SK-N-SH (cell line): ENCODE results near the gene PHF14. TPM values are rescaled to one million over a fixed set of nuclear protein-coding genes. Genes with fewer than 3 reads are reported as not detected.

Source experiments
- CTCF ChIA-PET: fragments of 300-600, 350-600 bp; formaldehyde crosslinking; extraction: SDS; loops from one replicate; lab custom pipeline; 2021; lab: Yijun Ruan, JAX
- POLR2A ChIA-PET: fragments of 350-600 bp; sonication (Branson Sonifier 250); formaldehyde crosslinking; extraction: SDS; loops from one replicate; lab custom pipeline; 2020; ENCODE audit warnings: antibody characterized with exemption, inconsistent platforms; lab: Yijun Ruan, JAX
- DNase-seq: peaks from one replicate; pipeline ENCODE4 v3.0.0; 2012
- H2AFZ ChIP-seq: fragments of 200-600 bp; sonication (generic); 2 replicates; pipeline ENCODE4 v1.8.1; 2016; ENCODE audit warnings: antibody characterized with exemption, mild to moderate bottlenecking, low read depth
- H3F3A ChIP-seq: fragments of 200-600 bp; sonication (generic); replicated peaks from 2 replicates; pipeline ENCODE3; 2016; ENCODE audit warnings: antibody characterized with exemption, mild to moderate bottlenecking; ENCODE audit not compliant: insufficient read depth
- H3K27ac ChIP-seq, 2 experiments: fragments of 200-500 bp in 1 of 2; fragments of 200-600 bp in 1 of 2; sonication (Bioruptor generic) in 1 of 2; sonication (generic), shearing (Covaris generic) in 1 of 2; 2 replicates each; pipeline versions ENCODE4 v1.5.1 to v1.6.1; 2014 to 2016; ENCODE audit warnings: low read depth in 2 of 2, inconsistent platforms in 1 of 2, low read length in 1 of 2, mild to moderate bottlenecking in 1 of 2, mixed read lengths in 1 of 2
- H3K27me3 ChIP-seq: fragments of 200-600 bp; sonication (generic), shearing (Covaris generic); 2 replicates; pipeline ENCODE4 v1.6.1; 2016; ENCODE audit warnings: mixed run types; ENCODE audit not compliant: insufficient read depth
- H3K36me3 ChIP-seq, 2 experiments: fragments of 200-500 bp in 1 of 2; fragments of 200-600 bp in 1 of 2; sonication (Bioruptor generic) in 1 of 2; sonication (generic) in 1 of 2; replicated peaks in 1 of 2; 2 replicates each; pipeline versions ENCODE3 to v1.5.1; 2014 to 2016; ENCODE audit warnings: low read length in 1 of 2, mild to moderate bottlenecking in 1 of 2; ENCODE audit not compliant: insufficient read depth in 2 of 2, control insufficient read depth in 1 of 2
- H3K4me1 ChIP-seq, 2 experiments: fragments of 200-500 bp in 1 of 2; fragments of 200-600 bp in 1 of 2; sonication (Bioruptor generic) in 1 of 2; sonication (generic), shearing (Covaris generic) in 1 of 2; 2 replicates each; pipeline versions ENCODE4 v1.5.1 to v1.6.1; 2014 to 2016; ENCODE audit warnings: low read depth in 1 of 2, low read length in 1 of 2, mixed run types in 1 of 2; ENCODE audit not compliant: insufficient read depth in 2 of 2, control insufficient read depth in 1 of 2
- H3K4me2 ChIP-seq: fragments of 200-600 bp; sonication (generic), shearing (Covaris generic); 2 replicates; pipeline ENCODE4 v1.6.1; 2017; ENCODE audit warnings: mixed run types
- H3K4me3 ChIP-seq, 2 experiments: fragments of 200-500 bp in 1 of 2; fragments of 200-600 bp in 1 of 2; sonication (Bioruptor generic) in 1 of 2; sonication (generic), shearing (Covaris generic) in 1 of 2; 2 replicates each; pipeline versions ENCODE4 v1.5.1 to v1.8.1; 2014 to 2016; ENCODE audit warnings: low read depth in 2 of 2, inconsistent platforms in 1 of 2, low read length in 1 of 2, mild to moderate bottlenecking in 1 of 2, mixed read lengths in 1 of 2, moderate library complexity in 1 of 2
- H3K79me2 ChIP-seq: fragments of 200-600 bp; sonication (generic); 2 replicates; pipeline ENCODE4 v1.8.1; 2017; ENCODE audit warnings: mild to moderate bottlenecking; ENCODE audit not compliant: insufficient read depth
- H3K9ac ChIP-seq: fragments of 200-600 bp; sonication (generic); 2 replicates; pipeline ENCODE4 v1.6.1; 2017; ENCODE audit warnings: mixed run types
- H3K9me2 ChIP-seq: fragments of 200-600 bp; sonication (generic); 2 replicates; pipeline ENCODE4 v1.6.1; 2017; ENCODE audit warnings: mixed run types
- H3K9me3 ChIP-seq: fragments of 200-600 bp; sonication (generic); 2 replicates; pipeline ENCODE4 v1.6.1; 2017; ENCODE audit warnings: mixed run types, mild to moderate bottlenecking, moderate library complexity
- H4K20me1 ChIP-seq: fragments of 200-600 bp; sonication (generic); 2 replicates; pipeline ENCODE4 v1.6.1; 2017; ENCODE audit warnings: mild to moderate bottlenecking, mixed run types; ENCODE audit not compliant: insufficient read depth
- FOSL2 ChIP-seq: IDR thresholded peaks from 2 replicates; pipeline ENCODE4 v1.4.0; 2012; ENCODE audit warnings: low read depth, mild to moderate bottlenecking, moderate library complexity, borderline replicate concordance
- GABPA ChIP-seq: IDR thresholded peaks from 2 replicates; pipeline ENCODE4 v1.4.0; 2012; ENCODE audit warnings: low read depth, mild to moderate bottlenecking
- IRF3 ChIP-seq: fragments of 150-350 bp; IDR thresholded peaks from 2 replicates; pipeline ENCODE4 v1.6.1; 2016; ENCODE audit warnings: mild to moderate bottlenecking, low read depth, low read length
- JUND ChIP-seq: IDR thresholded peaks from 2 replicates; pipeline ENCODE4 v1.4.0; 2012
- NFIC ChIP-seq: IDR thresholded peaks from 2 replicates; pipeline ENCODE4 v1.4.0; 2012; ENCODE audit warnings: borderline replicate concordance
- NRF1 ChIP-seq: IDR thresholded peaks from 2 replicates; pipeline ENCODE4 v1.6.1; 2012; ENCODE audit warnings: low read depth, mild to moderate bottlenecking, low read length
- PBX3 ChIP-seq: IDR thresholded peaks from 2 replicates; pipeline ENCODE4; 2012
- RCOR1 ChIP-seq: fragments of 150-350 bp; IDR thresholded peaks from 2 replicates; pipeline ENCODE4 v1.6.1; 2017; ENCODE audit warnings: antibody characterized with exemption, low read length
- REST ChIP-seq: IDR thresholded peaks from 2 replicates; pipeline ENCODE4 v1.6.1; 2012; ENCODE audit warnings: mild to moderate bottlenecking, low read depth, low read length, moderate library complexity
- SMC3 ChIP-seq: IDR thresholded peaks from 2 replicates; pipeline ENCODE4 v1.6.1; 2012; ENCODE audit warnings: low read depth, low read length, improper control_type of control experiment
- TCF12 ChIP-seq: IDR thresholded peaks from 2 replicates; pipeline ENCODE4 v1.4.0; 2012
- USF1 ChIP-seq: IDR thresholded peaks from 2 replicates; pipeline ENCODE4 v1.4.0; 2012; ENCODE audit warnings: low read depth, borderline replicate concordance
- YY1 ChIP-seq: IDR thresholded peaks from 2 replicates; pipeline ENCODE4 v1.4.0; 2012; ENCODE audit warnings: low read depth, mild to moderate bottlenecking
- ZBTB33 ChIP-seq: IDR thresholded peaks from 2 replicates; pipeline ENCODE4 v1.4.0; 2012; ENCODE audit warnings: low read depth, borderline replicate concordance
- WGBS: methylation state at CpG from one replicate; pipeline ENCODE4 v1.1.6; 2017; ENCODE audit warnings: low lambda C conversion rate; 5-methylcytosine and 5-hydroxymethylcytosine counted together
- polyA plus RNA-seq, 3 experiments: library from polyadenylated mRNA; depleted of rRNA; stranded (reverse); fragments of >200 nt; gene quantifications; 2 replicates each; pipeline ENCODE4 v1.2.3, GENCODE V29; 2012

Gene PHF14
- polyA plus RNA-seq, 1 of the 3 experiments (the other 2 are of a cell fraction): 19.2 TPM

GRCh38 chr7:11109659-11110058 is 136.0 kb downstream of the PHF14 start:
- peaks cover 32 to 65% of the 10 kb centered on the region in 2 experiments for H3K36me3 ChIP-seq
- H4K20me1 ChIP-seq: no peaks in the 10 kb centered on the region
- H3K9me3 ChIP-seq: no peaks in the 10 kb centered on the region
- H3K79me2 ChIP-seq: no peaks in the 10 kb centered on the region
- H3K4me2 ChIP-seq: no peak overlapping the region
- ChIA-PET CTCF (interaction anchor here (1.0 to 1.1 kb wide), 2 partner anchors 16 to 50 kb away, joined by 3 read pairs; no protein-coding TSS in a partner anchor), POLR2A (no interaction called here)
- DNase-seq: no peak
- no peak overlapping the region for H3K9ac ChIP-seq
- no peaks in the 10 kb centered on the region for H3K9me2 ChIP-seq
- no peaks in the 10 kb centered on the region for H3F3A ChIP-seq
- H3K4me3 ChIP-seq: no peak overlapping the region
- no peak overlapping the region for H2AFZ ChIP-seq
- H3K27ac ChIP-seq: no peak overlapping the region
- peaks cover 0 to 3% of the 10 kb centered on the region in 2 experiments; a peak in 1 of 4 replicates for H3K4me1 ChIP-seq
- no peak for TF ChIP-seq PBX3
- no peak for TF ChIP-seq TCF12
- no peak for TF ChIP-seq RCOR1
- no peak for TF ChIP-seq NRF1
- TF ChIP-seq ZBTB33: no peak
- TF ChIP-seq GABPA: no peak
- no peak for TF ChIP-seq JUND
- no peak for TF ChIP-seq NFIC
- TF ChIP-seq SMC3: no peak
- no peak for TF ChIP-seq YY1
- H3K27me3 ChIP-seq: no peaks in the 10 kb centered on the region

- no peaks in the 10 kb centered on the region for H3K9me3 ChIP-seq
- ChIA-PET POLR2A (no interaction called here), CTCF (interaction anchor here (1.5 kb wide), 1 partner anchor 10 kb away, joined by 3 read pairs; no protein-coding TSS in a partner anchor)
- DNase-seq: no peak
- H4K20me1 ChIP-seq: no peaks in the 10 kb centered on the region
- no peaks in the 10 kb centered on the region; the same call in 1 of the 2 replicates for H3K9me2 ChIP-seq
- H3K4me2 ChIP-seq: no peak overlapping the region
- peaks cover 41 to 66% of the 10 kb centered on the region in 2 experiments for H3K36me3 ChIP-seq
- 98% methylated on average over 3 of the region's 3 CpGs for WGBS
- H3K27me3 ChIP-seq: no peaks in the 10 kb centered on the region
- no peaks in the 10 kb centered on the region for H3F3A ChIP-seq
- H3K4me1 ChIP-seq: no peaks in the 10 kb centered on the region; a peak in 1 of 4 replicates
- no peak overlapping the region for H3K9ac ChIP-seq
- no peak overlapping the region for H2AFZ ChIP-seq
- TF ChIP-seq GABPA (no peak), IRF3 (no peak), USF1 (no peak), FOSL2 (no peak), REST (no peak), NRF1 (no peak)
- TF ChIP-seq, all 33 proteins: peak for 0
- no peak overlapping the region for H3K27ac ChIP-seq
- H3K4me3 ChIP-seq: no peak overlapping the region
- no peaks in the 10 kb centered on the region for H3K79me2 ChIP-seq
These were observed 146.5 kb downstream of the PHF14 start for GRCh38 chr7:11120068-11120664.
